ENCODE data around the gene EIF2B2.

EIF2B2 gene

DNA sequence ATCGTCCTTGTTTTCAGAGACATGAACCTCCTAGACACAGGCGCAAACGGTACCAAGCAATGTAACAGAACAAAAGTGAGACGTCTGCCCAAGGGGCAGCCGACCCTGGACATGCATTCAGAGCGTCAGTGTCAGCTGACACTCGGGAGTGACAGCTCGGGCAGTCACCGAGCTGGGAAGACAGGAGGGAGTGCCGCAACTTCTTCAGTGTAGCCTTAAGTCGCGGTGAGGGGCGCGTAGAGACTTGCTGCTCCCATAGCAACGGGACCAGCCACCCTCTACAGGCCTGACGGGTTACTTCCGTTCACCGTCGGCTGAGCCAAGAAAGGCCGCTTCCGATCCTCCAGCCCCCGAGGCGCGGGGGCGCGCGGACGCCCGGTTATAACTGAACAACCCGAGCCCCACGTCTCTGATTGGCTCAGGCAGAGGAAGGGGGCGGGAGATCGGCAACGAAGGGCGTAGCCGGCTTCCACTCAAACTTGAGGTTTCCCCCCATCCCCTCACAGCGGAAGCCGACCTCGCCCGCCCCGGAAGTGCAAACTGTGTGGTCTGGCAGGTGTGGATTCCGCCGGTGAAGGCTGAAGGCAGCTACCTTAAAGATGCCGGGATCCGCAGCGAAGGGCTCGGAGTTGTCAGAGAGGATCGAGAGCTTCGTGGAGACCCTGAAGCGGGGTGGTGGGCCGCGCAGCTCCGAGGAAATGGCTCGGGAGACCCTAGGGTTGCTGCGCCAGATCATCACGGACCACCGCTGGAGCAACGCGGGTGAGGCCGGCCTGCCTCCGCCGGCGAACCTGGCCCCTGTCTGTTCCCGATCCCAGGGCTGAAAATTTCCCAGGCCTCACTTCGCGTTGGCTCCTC, at the start of gene EIF2B2:
TSS of gene EIF2B2 (plus strand) at position 530 of the 858 bp plus-strand sequence. CDS start at position 600, 70 bp downstream.
- Histone ChIP-seq H3K27ac (ENCODE audit: low read depth, low read length) (peak within 1 kb of the TSS; percentile 45), H2AFZ (ENCODE audit: low read length, unreplicated experiment) (peak within 1 kb of the TSS; percentile 89), H3K36me3 (ENCODE audit: insufficient read depth, low read length) (peaks cover 20% of the 10 kb centered on the region), H3K27me3 (ENCODE audit: insufficient read depth, low read length) (no peaks in the 10 kb centered on the region), H3K4me3 (ENCODE audit: low read depth, low read length) (peak within 1 kb of the TSS; percentile 97), H3K79me2 (ENCODE audit: control insufficient read depth, insufficient read depth, low read length, unreplicated experiment) (peaks cover 24% of the 10 kb centered on the region), H3K4me1 (ENCODE audit: control insufficient read depth, insufficient read depth, low read length, unreplicated experiment) (peaks cover 14% of the 10 kb centered on the region)

DNA sequence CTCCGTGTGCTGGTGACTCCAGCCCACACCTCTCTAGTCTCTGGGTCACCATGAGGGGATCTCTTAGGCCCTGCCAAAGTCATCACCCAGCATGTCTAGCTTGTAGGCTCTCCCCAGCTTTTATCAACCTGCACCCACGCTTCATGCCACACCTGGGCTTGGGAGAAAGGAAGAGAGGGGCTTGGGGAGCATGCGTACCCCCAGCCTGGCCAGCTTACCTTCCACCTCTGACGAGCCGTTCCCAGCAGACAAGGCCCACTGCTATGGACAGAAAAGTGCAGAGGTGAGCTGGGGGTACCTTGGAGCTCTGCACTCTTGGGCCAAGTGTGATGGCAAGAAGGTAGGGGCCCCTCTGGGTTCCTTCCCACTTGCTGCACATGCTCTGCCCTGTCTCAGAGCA, 49.0 kb upstream of the EIF2B2 start:
- no peak overlapping the region; the same call in 1 of the 2 replicates for H3K4me3 ChIP-seq (ENCODE audit: low read depth, low read length)
- H3K79me2 ChIP-seq (ENCODE audit: control insufficient read depth, insufficient read depth, low read length, unreplicated experiment), result no peaks in the 10 kb centered on the region
- no peak overlapping the region for H2AFZ ChIP-seq (ENCODE audit: low read length, unreplicated experiment)
- no peaks in the 10 kb centered on the region for H3K4me1 ChIP-seq (ENCODE audit: control insufficient read depth, insufficient read depth, low read length, unreplicated experiment)
- H3K27ac ChIP-seq (ENCODE audit: low read depth, low read length), result no peak overlapping the region
- no peaks in the 10 kb centered on the region for H3K36me3 ChIP-seq (ENCODE audit: insufficient read depth, low read length)
- peaks cover 3% of the 10 kb centered on the region; the same call in 1 of the 2 replicates for H3K27me3 ChIP-seq (ENCODE audit: insufficient read depth, low read length)

DNA sequence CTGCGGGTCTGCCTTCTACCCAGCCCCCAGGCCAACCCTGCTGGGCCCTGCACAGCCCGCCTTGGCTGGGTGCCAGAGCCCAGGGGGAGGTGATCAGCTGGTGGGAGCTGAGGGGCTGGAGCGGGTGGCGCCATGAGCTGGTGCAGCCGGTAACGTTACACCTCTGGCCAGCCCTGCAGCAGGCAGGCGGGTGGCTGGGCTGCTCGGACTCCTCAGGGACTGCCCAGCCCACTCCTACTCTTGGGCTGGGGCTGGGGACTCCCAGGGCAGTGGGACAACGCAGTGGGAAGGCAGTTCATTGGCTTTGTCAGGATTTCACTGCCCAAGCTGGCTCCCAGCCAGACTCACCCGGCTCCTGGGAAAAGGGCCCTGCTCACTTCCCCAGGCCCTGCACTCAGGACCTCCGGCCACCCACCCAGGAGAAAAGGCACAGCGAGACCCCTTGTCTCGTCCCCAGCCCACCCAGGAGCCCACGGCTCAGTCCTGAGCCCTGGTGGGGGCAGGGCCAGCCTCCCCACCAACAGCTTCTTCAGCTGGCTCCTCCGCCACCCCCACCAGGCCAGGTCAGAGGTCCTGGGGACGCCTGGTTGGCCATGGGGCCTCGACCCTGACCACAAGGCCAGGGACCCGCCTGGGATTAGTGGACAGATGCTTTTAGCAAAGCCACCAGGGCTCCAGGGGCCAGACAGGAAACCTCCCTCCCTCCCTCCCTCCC, 48.3 kb upstream of the EIF2B2 start:
- Histone ChIP-seq H3K36me3 (ENCODE audit: insufficient read depth, low read length) (no peaks in the 10 kb centered on the region), H3K79me2 (ENCODE audit: control insufficient read depth, insufficient read depth, low read length, unreplicated experiment) (no peaks in the 10 kb centered on the region), H3K27ac (ENCODE audit: low read depth, low read length) (no peak overlapping the region), H3K27me3 (ENCODE audit: insufficient read depth, low read length) (peaks cover 3% of the 10 kb centered on the region; the same call in 1 of the 2 replicates), H3K4me1 (ENCODE audit: control insufficient read depth, insufficient read depth, low read length, unreplicated experiment) (no peaks in the 10 kb centered on the region), H3K4me3 (ENCODE audit: low read depth, low read length) (peak overlapping the region; percentile 77), H2AFZ (ENCODE audit: low read length, unreplicated experiment) (no peak overlapping the region)

DNA sequence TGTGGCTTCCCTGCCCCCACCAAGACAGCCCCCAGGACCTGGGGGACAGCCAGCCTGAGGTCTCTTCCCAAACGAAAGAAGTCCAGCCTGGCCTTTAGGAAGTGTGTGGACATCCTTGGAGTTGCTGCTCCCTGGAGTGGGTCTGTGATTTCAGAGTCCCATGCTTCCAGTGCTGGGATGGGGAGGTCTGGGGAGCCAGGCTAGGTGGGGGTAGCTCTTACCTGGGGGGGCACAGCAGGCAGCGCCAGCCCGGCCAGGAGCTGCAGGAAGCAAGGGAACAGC, 47.8 kb upstream of the EIF2B2 start:
- H3K27me3 ChIP-seq (ENCODE audit: insufficient read depth, low read length), result peaks cover 3% of the 10 kb centered on the region; the same call in 1 of the 2 replicates
- H3K4me3 ChIP-seq (ENCODE audit: low read depth, low read length), result peak overlapping the region; percentile 77
- peak overlapping the region; percentile 40 for H2AFZ ChIP-seq (ENCODE audit: low read length, unreplicated experiment)
- no peaks in the 10 kb centered on the region for H3K79me2 ChIP-seq (ENCODE audit: control insufficient read depth, insufficient read depth, low read length, unreplicated experiment)
- no peak overlapping the region for H3K27ac ChIP-seq (ENCODE audit: low read depth, low read length)
- H3K36me3 ChIP-seq (ENCODE audit: insufficient read depth, low read length), result no peaks in the 10 kb centered on the region
- no peaks in the 10 kb centered on the region for H3K4me1 ChIP-seq (ENCODE audit: control insufficient read depth, insufficient read depth, low read length, unreplicated experiment)

DNA sequence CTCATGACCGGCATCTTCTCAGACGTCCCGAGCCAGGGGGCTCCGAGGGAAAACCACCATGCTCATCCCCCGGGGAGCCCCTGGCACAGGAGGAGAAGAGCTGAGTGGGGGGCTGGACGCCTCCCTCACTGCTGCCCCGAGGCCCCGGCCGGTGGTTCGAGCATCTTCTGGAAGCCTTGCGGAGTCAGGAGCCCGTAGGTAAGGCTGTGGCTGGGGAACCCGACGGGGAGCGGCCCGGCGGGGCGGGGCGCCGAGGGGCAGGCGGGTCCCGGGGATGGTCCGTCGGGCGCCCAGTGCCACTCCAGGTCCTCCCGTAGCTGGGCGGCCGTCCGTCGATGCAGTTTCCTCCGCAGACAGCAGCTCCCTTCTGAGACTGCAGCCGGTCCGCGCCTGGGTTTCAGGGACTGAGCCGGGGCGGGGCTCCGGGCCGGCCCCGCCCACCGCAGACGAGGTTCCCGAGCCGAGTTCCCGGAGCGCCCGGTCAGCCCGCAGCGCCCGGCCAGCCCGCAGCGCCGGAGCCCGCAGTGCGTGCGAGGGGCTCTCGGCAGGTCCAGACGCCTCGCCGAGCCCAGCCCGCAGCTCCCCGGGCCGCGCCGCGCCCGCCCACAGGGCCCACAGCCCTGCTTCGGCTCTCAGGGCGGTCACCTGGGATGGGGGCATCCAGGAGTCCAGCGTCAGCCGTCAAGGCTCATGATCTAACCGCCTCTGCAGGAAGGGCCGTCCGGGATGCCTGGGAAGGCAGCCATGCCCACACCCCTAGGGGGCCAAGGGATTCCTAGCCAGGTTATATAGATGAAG, 47.3 kb upstream of the EIF2B2 start, which contains the start of gene PGF:
TSS of gene PGF (minus strand) at position 369 of the 798 bp plus-strand sequence. CDS start at position 14, 355 bp downstream.
- Histone ChIP-seq H2AFZ (ENCODE audit: low read length, unreplicated experiment) (peak within 1 kb of the TSS; percentile 40), H3K27ac (ENCODE audit: low read depth, low read length) (no peak within 1 kb of the TSS), H3K79me2 (ENCODE audit: control insufficient read depth, insufficient read depth, low read length, unreplicated experiment) (no peaks in the 10 kb centered on the region), H3K4me1 (ENCODE audit: control insufficient read depth, insufficient read depth, low read length, unreplicated experiment) (no peaks in the 10 kb centered on the region), H3K36me3 (ENCODE audit: insufficient read depth, low read length) (no peaks in the 10 kb centered on the region), H3K27me3 (ENCODE audit: insufficient read depth, low read length) (peaks cover 3% of the 10 kb centered on the region; the same call in 1 of the 2 replicates), H3K4me3 (ENCODE audit: low read depth, low read length) (peak within 1 kb of the TSS; percentile 77)

DNA sequence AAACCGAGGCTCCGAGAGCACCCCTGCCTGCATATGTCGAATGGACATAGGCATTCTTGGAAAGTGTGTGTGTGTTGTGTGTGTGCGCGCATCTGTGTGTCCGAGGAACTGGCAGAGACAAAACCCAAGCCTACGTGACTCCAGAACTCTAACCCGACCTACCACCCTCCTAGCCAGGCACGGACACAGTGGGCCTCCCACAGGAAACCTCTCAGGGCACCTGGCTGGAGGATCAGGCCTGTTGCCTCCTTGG, 46.8 kb upstream of the EIF2B2 start:
- Histone ChIP-seq H3K79me2 (ENCODE audit: control insufficient read depth, insufficient read depth, low read length, unreplicated experiment) (no peaks in the 10 kb centered on the region), H2AFZ (ENCODE audit: low read length, unreplicated experiment) (no peak overlapping the region), H3K27me3 (ENCODE audit: insufficient read depth, low read length) (peaks cover 3% of the 10 kb centered on the region; the same call in 1 of the 2 replicates), H3K36me3 (ENCODE audit: insufficient read depth, low read length) (no peaks in the 10 kb centered on the region), H3K4me3 (ENCODE audit: low read depth, low read length) (peak overlapping the region; percentile 77; the same call in 1 of the 2 replicates), H3K27ac (ENCODE audit: low read depth, low read length) (no peak overlapping the region), H3K4me1 (ENCODE audit: control insufficient read depth, insufficient read depth, low read length, unreplicated experiment) (no peaks in the 10 kb centered on the region)

DNA sequence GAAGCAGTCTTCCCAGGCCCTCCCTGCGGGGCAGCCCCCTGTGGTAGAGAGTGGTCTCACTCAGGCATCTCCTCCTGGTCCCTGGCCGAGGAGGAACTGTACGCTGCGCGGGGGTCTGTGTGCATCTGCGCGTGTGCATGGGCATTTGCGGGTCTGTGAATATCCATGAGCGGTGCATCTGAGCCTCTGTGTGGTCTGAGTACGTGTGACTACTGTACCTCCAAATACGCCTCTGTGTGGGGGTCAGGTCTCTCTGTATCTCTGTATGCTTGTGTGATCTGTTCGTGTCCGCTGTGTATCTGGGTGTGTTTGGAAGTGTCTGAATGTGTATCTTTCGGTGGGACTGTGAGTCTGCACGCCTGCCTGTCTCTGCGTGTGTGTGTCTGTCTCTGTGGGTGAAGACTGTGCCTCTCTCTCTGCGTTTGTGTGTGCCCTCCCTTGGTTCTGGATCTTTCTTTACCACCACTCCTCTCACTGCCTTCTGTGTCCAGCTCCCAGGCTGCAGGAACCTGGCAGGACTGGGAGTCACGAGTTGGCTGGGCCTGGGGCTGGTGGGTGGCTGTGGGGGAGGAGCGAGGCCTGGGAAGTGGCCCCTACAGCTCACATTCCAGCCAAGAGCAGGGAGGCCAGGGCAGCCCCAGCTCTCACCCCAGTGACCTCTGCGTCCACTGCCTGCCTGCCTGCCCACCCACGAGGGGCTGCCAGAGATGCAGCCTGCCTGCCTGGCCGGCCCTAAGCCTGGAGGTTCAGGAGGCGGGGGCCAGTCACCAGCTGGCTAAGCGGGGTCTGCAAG, 46.2 kb upstream of the EIF2B2 start:
- no peaks in the 10 kb centered on the region for H3K36me3 ChIP-seq (ENCODE audit: insufficient read depth, low read length)
- H3K4me3 ChIP-seq (ENCODE audit: low read depth, low read length), result no peak overlapping the region
- H3K27me3 ChIP-seq (ENCODE audit: insufficient read depth, low read length), result peaks cover 3% of the 10 kb centered on the region; the same call in 1 of the 2 replicates
- no peaks in the 10 kb centered on the region for H3K79me2 ChIP-seq (ENCODE audit: control insufficient read depth, insufficient read depth, low read length, unreplicated experiment)
- H3K27ac ChIP-seq (ENCODE audit: low read depth, low read length), result no peak overlapping the region
- H2AFZ ChIP-seq (ENCODE audit: low read length, unreplicated experiment), result no peak overlapping the region
- H3K4me1 ChIP-seq (ENCODE audit: control insufficient read depth, insufficient read depth, low read length, unreplicated experiment), result no peaks in the 10 kb centered on the region

DNA sequence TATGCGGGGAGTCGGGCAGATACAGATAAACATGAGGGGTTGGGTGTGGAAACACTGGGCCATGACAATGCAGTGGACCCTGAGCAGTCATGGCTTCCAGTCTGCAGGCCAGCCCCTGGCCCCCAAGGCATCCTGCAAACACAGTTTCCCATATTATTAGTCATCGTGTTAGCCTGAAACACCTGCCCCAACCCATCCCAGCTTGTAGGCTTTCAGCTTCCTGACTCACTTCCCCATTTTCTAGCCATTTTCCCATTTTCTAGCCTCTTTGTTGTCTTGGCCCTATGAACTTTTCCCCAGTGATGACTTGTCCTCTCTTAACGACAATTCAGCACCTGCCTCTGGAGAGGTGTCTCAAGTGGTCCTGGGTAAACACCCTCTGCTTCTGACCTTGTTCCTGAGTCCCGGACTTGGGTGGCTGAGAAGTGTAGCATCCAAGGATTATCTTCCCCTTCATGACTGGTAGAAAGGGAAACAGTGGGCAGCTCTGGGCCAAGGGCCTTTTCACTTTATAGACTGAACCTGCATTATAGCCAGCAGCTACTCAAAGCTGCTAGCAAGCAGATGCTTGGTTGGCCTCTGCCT, 43.0 kb upstream of the EIF2B2 start:
- Histone ChIP-seq H2AFZ (ENCODE audit: low read length, unreplicated experiment) (no peak overlapping the region), H3K27me3 (ENCODE audit: insufficient read depth, low read length) (peaks cover 3% of the 10 kb centered on the region; the same call in 1 of the 2 replicates), H3K4me1 (ENCODE audit: control insufficient read depth, insufficient read depth, low read length, unreplicated experiment) (no peaks in the 10 kb centered on the region), H3K27ac (ENCODE audit: low read depth, low read length) (no peak overlapping the region), H3K79me2 (ENCODE audit: control insufficient read depth, insufficient read depth, low read length, unreplicated experiment) (no peaks in the 10 kb centered on the region), H3K36me3 (ENCODE audit: insufficient read depth, low read length) (no peaks in the 10 kb centered on the region), H3K4me3 (ENCODE audit: low read depth, low read length) (no peak overlapping the region)

DNA sequence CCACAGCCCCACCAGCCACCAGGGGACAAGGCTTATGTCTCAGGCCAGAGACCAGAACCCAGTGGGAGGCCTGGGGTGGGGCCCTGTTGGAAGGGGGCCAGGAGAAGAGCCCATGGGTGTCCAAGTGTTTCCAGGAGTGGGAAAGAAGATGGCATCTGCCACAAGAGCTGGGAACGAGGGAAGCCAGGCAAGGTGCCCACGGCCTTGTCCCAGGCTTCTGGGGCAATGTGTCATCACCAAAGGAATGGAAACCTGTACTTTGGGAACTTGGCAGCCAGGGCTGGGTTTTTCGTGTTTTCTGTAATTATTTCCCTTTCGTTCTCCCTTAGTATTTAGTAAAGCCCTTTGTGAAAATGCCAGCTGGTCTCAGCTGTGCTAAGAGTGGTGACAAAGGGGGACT, 42.0 kb upstream of the EIF2B2 start:
- Histone ChIP-seq H3K36me3 (ENCODE audit: insufficient read depth, low read length) (no peaks in the 10 kb centered on the region), H3K79me2 (ENCODE audit: control insufficient read depth, insufficient read depth, low read length, unreplicated experiment) (no peaks in the 10 kb centered on the region), H3K4me1 (ENCODE audit: control insufficient read depth, insufficient read depth, low read length, unreplicated experiment) (peaks cover 10% of the 10 kb centered on the region), H3K27ac (ENCODE audit: low read depth, low read length) (no peak overlapping the region), H3K4me3 (ENCODE audit: low read depth, low read length) (no peak overlapping the region), H3K27me3 (ENCODE audit: insufficient read depth, low read length) (0 out of 2 replicates have a peak, but pooled peaks cover 3% of the 10 kb centered on the region), H2AFZ (ENCODE audit: low read length, unreplicated experiment) (no peak overlapping the region)

Data from ACC112 (cell line).